ENCODE measurements around the gene HAPLN3.

The HAPLN3 gene

GRCh38 chr15:88858934-88859333, 36.4 kb downstream of the HAPLN3 start:
- DNase-seq: no peak

- no peak for DNase-seq
Measured at GRCh38 chr15:88852476-88852875, 42.9 kb downstream of the HAPLN3 start.

DNA sequence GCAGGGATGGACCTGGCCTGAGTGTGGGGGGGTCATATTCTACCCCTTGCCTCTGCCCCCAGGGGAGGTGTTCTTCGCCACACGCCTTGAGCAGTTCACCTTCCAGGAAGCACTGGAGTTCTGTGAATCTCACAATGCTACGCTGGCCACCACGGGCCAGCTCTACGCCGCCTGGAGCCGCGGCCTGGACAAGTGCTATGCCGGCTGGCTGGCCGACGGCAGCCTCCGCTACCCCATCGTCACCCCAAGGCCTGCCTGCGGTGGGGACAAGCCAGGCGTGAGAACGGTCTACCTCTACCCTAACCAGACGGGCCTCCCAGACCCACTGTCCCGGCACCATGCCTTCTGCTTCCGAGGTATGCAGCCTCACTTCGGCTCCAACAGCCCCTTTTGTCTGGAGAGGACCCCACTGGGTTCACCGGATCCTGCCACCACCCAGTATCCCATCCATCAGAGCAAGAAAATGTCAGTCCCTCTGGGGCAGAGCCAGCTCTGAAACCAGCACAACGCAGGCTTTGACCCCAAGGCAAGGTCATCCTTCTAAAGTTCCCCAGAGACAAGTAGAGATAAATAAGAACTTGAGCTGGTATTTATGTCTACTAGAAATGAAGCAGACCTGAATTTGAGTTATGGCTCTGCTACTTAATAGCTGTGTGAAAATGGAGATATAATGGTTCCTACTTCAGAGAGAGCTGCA, 45.8 kb downstream of the HAPLN3 start:
- DNase-seq: no peak

- no peak for DNase-seq
Measured at GRCh38 chr15:88848203-88848602, 47.1 kb downstream of the HAPLN3 start.

- no peak for DNase-seq
Measured at GRCh38 chr15:88847144-88847543, 48.2 kb downstream of the HAPLN3 start.

DNA sequence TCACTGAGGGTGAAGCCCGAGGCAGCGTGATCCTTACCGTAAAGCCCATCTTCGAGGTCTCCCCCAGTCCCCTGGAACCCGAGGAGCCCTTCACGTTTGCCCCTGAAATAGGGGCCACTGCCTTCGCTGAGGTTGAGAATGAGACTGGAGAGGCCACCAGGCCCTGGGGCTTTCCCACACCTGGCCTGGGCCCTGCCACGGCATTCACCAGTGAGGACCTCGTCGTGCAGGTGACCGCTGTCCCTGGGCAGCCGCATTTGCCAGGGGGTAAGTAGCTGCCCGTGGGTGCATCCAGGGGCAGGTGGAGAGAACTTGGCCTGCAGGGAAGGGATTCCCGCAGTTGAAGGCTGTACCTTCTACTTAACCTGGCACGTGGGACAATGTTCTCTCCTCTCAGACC, 49.7 kb downstream of the HAPLN3 start:
- DNase-seq: no peak

DNA sequence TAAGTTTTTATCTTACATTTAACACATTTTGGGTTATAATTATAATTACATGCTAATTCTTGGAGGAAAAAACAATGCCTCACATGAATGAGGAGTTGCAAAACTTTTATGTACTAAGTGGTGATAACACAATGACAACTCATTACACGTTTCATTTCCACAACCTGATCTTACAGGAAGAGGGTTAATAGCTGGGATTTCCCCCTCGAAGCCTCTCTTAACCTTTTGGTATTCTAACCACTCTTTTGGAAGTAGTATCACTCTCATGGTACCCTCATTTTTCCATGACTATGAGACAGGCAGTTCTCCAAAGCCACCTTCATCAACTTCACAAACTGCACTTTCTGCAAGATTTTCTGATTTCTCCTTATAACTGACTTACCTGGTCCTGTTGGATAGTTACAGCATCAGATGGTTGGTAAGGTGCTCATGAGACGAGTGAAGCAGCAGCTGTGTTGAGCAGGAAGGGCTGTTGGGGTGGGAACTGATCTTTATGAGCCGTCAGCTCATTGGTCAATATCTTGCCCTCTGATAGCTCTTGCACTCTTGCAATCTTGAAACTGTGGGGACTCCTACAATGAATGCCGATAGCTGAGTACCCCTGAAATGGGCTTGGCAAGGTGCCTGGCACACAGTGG, 50.5 kb downstream of the HAPLN3 start:
- no peak for DNase-seq

DNA sequence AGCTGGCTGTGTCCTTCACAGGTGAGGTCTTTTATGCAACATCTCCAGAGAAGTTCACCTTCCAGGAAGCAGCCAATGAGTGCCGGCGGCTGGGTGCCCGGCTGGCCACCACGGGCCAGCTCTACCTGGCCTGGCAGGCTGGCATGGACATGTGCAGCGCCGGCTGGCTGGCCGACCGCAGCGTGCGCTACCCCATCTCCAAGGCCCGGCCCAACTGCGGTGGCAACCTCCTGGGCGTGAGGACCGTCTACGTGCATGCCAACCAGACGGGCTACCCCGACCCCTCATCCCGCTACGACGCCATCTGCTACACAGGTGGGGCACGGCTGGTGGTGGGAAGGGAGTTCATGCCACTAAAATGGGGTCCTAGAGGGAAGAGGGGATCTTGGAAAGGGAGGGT, 52.0 kb downstream of the HAPLN3 start:
- DNase-seq: no peak

- DNase-seq: no peak
Measured at GRCh38 chr15:88842156-88842555, 53.2 kb downstream of the HAPLN3 start.

DNA sequence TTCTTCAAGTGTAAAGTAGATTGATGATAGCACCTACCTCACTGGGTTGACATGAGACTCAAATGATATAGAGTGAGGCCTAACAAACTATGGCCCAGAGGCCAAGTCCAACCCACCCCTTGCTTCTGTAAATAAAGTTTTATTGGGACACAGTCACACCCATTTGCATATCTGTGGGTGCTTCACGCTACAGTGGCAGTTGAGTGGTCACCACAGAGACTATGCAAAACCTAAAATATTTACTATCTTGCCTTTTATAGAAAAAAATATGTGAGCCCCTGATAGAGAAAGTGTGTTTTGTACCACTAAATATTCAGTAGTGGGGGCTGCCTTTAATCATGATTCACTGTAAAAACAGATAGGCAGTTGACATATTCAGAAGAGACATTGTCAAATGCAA, 54.1 kb downstream of the HAPLN3 start:
- DNase-seq: no peak

GRCh38 chr15:88839961-88840360, 55.4 kb downstream of the HAPLN3 start:
- DNase-seq: no peak

DNA sequence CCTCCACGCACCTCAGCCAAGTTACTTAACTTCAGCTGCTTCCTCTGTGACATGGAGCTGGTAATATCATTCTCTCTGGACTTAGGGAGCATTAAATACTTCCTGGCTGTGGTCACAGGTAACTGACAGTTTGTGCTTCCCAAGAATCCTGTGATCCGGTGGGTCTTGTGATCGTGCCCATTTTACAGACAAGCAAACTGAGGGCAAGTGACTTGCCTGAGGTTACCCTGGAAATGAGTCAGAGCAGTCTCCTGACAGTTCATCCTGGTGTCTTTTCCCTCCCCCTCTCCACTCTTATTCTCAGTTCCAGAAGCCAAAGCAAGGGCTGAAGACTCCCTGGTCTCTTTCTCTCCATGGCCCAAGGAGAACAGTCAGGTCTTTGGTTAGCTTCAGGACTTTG, 56.2 kb downstream of the HAPLN3 start:
- no peak for DNase-seq

- DNase-seq: no peak
Measured at GRCh38 chr15:88838667-88839066, 56.7 kb downstream of the HAPLN3 start.

DNA sequence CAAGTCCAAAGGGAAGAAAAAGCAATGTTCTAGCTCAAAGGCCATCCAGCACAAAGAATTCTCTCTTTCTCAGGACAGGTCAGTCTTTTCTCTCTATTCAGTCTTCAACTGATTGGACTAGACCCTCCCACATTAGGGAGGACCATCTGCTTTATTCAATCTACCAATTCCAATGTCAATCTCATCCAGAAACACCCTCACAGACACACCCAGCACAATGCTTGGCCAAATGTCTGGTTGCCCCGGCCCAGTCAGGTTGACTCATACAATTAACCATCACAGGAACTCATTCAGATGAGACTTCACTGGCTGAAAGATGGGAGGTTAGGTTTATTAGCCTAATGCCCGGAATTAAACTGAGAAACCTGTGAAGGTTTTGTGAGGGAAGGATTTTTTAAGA, 59.7 kb downstream of the HAPLN3 start:
- DNase-seq: no peak

- DNase-seq: no peak
Measured at GRCh38 chr15:88835119-88835518, 60.2 kb downstream of the HAPLN3 start.

DNA sequence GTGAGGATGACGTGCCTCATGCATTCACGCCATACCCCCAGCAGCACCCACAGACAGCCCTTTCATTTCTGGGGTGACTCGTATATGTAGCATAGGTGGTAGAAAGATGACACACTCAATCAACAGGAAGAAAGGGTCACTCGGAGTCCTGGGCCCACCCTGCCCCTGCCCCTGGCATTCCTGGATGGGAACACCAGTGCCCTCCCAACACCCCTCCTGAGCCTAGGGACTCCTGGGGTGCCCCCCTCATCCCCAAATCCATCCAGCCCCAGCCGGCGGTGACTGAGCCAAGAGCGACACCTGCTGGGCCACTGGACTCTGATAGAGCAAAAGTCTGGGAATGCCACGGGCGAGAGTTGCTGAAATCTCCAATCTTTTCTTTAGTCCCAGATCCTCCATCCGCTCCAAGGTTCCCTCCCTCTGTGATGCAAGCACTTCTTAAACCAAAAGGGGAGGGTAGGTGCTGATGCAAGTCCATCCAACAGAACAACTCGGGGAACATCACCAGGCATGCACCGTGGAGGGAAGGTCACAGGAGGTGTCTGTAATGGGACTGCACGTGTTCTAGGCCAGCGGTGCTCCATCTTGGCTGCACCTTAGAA, 61.0 kb downstream of the HAPLN3 start:
- peak; percentile 14 for DNase-seq

DNA sequence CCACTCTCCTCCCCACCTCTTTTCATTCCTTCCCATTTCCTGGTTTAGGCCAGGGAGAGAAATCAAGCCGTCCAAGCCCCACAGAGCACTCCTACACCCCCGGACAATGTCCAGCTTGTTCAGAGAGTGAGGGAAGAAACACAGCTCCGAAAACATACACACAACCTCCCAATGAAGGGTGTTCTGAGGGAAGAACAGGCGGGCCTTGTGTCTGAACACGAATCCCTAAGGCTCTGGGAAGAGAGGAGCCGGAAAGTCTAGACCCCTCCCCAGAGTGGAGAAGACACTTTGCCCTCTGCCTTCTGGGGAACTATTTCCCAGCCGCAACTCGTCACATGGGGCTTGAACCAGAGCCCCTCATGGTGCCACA, 61.6 kb downstream of the HAPLN3 start:
- no peak for DNase-seq

DNA sequence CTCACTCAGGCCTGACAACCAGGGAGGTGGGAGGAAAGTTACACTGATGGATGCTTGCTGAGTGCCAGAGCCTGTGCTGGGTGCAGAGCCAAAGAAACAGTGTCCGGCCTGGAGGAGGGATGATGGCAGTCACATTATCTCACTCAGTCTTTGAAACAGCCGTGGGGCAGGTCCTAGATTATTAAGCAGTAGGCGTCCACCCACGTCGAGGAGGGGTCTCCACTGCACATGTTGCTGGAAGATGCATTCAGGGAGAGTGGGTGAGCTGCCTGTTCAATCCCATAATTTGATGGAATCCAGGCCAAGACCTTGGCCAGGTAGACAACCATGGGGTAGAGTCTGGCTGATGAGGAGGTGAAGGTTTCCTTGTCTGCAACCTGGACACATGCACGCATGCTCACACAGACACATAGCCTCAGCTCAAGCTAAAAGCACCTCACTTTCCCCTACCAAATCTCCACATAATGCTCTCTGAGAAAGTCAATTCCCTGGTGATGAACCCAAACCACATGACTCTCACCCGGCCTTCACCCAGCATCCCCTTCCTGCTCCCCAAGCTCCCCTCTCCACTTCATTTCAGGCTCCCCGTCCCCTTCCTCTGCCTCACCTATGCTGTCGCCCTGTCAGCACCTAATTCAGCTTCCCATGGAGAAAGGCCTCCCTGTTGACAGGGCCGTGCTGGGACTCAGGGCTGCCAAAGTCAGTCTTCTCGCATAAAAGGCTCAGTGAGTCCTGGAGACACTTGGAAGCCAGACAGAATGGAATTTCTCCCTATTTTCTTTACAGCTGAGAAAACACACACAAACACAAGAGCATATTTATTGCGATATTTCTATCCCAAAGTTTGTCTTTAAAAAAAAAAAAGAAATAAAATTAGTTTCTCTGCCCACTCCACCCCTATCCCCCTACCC, 62.3 kb downstream of the HAPLN3 start:
- DNase-seq: no peak

- DNase-seq: no peak
Measured at GRCh38 chr15:88830016-88830415, 65.3 kb downstream of the HAPLN3 start.

DNA sequence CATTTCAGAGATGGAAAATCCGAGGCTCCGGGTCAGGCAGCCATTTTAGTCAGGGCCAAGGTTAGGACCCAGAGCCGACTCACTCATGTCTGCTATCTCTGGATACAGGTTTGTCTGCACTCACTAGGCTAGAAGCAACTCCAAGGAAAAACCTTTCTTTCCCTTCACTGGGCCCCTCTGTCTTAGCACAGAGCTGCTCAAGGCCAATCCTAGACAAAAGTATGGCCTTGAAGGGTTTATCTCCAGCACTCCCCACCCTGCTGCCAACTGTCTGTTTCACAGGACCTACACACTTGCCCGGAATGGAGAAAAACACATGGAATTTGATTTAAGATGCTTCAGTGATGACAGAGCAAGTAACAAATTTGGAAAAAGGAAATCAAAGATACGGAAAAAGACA, 66.6 kb downstream of the HAPLN3 start:
- DNase-seq: no peak
